Activated naive CD8-positive, alpha-beta T cell treated with anti-CD3 and anti-CD28 coated beads, Interleukin-2, amount 50 U/mL, for 24 hours (primary cell): ENCODE data around the gene SYNDIG1.

ENCODE experiments used
- ATAC-seq: fragments of 150-1000 bp; cut with Tn5 transposase; one replicate; pipeline ENCODE4 v1.10.0; 2021
- DNase-seq: peaks from one replicate; pipeline ENCODE4 v3.0.0; 2021
- H3K27ac Mint-ChIP-seq: one replicate; pipeline ENCODE4 v1.8.0; 2021; ENCODE audit warnings: mild to moderate bottlenecking, mixed read lengths
- H3K27me3 Mint-ChIP-seq: one replicate; pipeline ENCODE4 v1.8.0; 2021; ENCODE audit warnings: mixed read lengths
- H3K36me3 Mint-ChIP-seq: one replicate; pipeline ENCODE4 v1.8.0; 2021; ENCODE audit warnings: low read depth, mixed read lengths
- H3K4me1 Mint-ChIP-seq: one replicate; pipeline ENCODE4 v1.8.0; 2021; ENCODE audit warnings: mixed read lengths
- H3K4me3 Mint-ChIP-seq: one replicate; pipeline ENCODE4 v1.8.0; 2021; ENCODE audit warnings: mild to moderate bottlenecking, moderate library complexity, mixed read lengths
- H3K9me3 Mint-ChIP-seq: one replicate; pipeline ENCODE4 v1.8.0; 2021; ENCODE audit warnings: mixed read lengths

SYNDIG1 gene

DNA sequence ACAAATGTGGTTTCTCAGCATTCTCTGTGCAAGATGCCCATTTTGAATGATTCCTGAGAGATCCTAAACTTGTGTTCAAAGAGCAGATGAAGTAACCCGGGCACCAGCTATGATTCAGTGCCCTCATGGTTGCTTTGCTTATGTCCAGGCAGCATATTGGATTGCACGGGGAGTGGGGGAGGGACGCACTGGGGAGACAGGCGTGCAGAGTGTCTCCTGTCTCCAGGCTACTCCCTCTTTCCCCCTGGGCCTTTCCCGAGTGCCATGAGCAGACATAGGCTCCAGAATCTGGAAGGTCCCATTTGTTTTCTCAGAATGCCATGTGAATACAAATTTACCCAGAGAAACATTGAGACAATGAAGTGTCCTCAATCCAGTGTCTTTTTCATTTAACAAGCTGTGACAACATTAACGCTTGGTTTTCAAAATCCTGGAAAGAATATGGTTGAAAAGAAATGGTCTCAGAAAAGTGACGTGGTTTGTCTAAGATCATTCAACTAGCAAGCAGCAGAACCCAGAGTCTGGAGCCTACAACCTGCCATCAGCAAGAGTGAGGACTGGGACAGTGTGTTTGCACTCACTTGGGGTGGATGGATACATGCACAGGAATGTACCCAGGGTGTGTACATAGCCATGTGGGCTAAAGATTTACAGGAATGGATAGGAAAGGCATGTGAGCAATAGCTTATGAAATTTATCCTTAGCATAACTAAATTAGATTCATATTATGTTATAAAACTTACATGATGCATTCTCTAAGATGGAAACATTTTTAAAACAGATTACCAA, 4.2 kb downstream of the SYNDIG1 start:
- no peaks in the 10 kb centered on the region for H3K9me3 Mint-ChIP-seq
- peaks cover 7% of the 10 kb centered on the region for H3K4me1 Mint-ChIP-seq
- peaks cover 37% of the 10 kb centered on the region for H3K27me3 Mint-ChIP-seq
- DNase-seq (no peak), ATAC-seq (no peak)
- no peak overlapping the region for H3K27ac Mint-ChIP-seq
- no peak overlapping the region for H3K4me3 Mint-ChIP-seq
- no peaks in the 10 kb centered on the region for H3K36me3 Mint-ChIP-seq

DNA sequence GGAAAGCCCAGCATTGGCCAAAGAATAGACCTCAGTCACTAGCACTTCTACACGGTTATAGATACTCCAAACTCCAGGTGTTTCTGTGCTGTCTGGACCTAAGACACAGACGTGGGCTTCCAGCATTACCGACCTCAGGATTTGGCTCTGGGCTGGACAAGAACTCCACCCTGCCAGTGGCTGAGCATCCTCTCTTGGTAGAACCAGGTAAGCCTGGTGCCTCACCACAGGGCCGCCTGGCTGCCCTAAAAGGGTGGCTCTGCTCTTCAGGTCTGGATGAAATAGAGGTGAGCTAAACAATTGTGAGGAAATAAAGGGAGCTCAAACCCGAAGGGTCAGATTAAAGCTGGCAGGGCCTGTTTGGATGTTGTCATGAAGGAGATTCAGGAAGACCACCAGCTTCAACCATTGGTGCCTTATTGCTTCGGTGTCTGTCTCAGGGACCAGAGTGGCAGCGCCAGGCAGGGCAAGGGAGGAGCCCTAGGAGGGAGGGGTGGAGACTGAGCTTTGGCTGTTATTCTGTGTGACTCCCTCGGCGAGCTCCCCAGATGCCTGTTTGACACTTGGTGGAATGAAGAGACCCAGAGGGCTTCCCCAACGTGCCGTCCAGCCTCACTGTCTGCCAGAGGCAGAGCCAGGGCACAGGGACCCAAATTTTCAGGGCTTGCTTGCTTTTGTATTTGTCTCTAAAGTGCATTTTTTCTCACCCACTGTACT, 8.6 kb downstream of the SYNDIG1 start:
- Mint-ChIP-seq H3K9me3 (no peaks in the 10 kb centered on the region), H3K27ac (no peak overlapping the region), H3K4me1 (no peaks in the 10 kb centered on the region), H3K4me3 (no peak overlapping the region), H3K36me3 (no peaks in the 10 kb centered on the region), H3K27me3 (peaks cover 5% of the 10 kb centered on the region)
- no peak for ATAC-seq
- DNase-seq, result no peak

DNA sequence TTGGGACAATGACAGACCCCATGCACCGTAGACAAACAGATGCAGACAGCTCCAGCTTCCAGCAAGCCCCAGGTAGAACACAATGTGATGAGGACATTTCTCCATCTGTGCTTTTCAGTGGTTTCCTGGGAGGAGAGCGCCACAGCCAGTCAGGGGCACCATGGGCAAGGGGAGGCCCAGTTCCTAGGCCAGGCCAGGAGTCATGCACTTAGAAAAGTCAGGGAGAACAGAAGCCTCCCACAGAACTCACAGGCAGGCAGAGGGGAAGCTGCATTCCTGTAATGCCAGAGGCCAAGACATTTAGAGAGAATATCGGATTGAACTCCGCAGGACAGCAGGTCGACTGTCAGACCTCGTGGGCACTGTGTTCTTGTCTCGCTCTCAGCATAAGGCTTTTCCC, 9.2 kb downstream of the SYNDIG1 start:
- DNase-seq (no peak), ATAC-seq (no peak)
- Mint-ChIP-seq H3K27ac (no peak overlapping the region), H3K36me3 (no peaks in the 10 kb centered on the region), H3K9me3 (no peaks in the 10 kb centered on the region), H3K4me3 (no peak overlapping the region), H3K27me3 (no peaks in the 10 kb centered on the region), H3K4me1 (no peaks in the 10 kb centered on the region)

DNA sequence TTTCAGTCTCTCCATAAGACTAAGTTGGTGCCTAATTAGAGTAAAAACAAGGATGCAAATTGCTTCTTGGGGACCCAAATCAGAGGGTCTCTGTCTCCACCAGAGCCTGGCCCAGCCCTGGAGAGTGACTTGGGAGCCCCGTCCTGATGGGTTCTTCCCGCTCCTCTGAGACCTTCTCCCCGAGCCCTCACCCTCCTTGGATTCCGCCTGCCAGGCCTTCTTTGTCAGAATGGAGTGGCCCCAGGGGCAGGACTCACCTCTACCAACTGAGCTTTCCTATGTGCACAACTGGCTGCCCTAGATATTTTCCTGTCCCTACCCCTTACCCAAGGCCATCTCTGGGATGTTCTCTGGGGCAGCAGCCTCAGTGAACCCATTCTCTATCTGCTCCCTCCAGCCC, 9.7 kb downstream of the SYNDIG1 start:
- no peak overlapping the region for H3K27ac Mint-ChIP-seq
- H3K36me3 Mint-ChIP-seq, result no peaks in the 10 kb centered on the region
- no peaks in the 10 kb centered on the region for H3K4me1 Mint-ChIP-seq
- ATAC-seq (no peak), DNase-seq (no peak)
- H3K9me3 Mint-ChIP-seq, result no peaks in the 10 kb centered on the region
- no peaks in the 10 kb centered on the region for H3K27me3 Mint-ChIP-seq
- H3K4me3 Mint-ChIP-seq, result no peak overlapping the region

DNA sequence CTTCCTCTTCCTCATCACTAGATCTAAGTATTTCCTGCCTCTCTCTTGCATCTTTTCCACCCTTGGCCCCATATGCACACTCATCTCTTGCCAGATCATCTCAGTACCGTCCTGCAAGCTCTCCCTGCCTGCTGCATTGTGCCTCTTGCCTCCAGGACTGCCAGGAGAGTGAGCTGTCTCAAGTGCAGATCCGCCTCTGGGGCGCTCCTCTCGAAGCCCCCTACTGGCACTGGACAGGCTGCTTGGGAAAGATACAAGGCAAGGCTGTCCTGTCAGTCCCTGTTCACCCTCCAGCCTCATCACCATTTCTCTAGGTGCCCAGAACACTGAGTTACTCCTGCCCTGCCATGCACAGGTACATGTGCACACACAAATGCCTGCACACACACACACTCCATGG, 10.2 kb downstream of the SYNDIG1 start:
- no peaks in the 10 kb centered on the region for H3K4me1 Mint-ChIP-seq
- no peak overlapping the region for H3K27ac Mint-ChIP-seq
- ATAC-seq, result no peak
- H3K9me3 Mint-ChIP-seq, result no peaks in the 10 kb centered on the region
- no peaks in the 10 kb centered on the region for H3K27me3 Mint-ChIP-seq
- no peak overlapping the region for H3K4me3 Mint-ChIP-seq
- H3K36me3 Mint-ChIP-seq, result no peaks in the 10 kb centered on the region
- no peak for DNase-seq

DNA sequence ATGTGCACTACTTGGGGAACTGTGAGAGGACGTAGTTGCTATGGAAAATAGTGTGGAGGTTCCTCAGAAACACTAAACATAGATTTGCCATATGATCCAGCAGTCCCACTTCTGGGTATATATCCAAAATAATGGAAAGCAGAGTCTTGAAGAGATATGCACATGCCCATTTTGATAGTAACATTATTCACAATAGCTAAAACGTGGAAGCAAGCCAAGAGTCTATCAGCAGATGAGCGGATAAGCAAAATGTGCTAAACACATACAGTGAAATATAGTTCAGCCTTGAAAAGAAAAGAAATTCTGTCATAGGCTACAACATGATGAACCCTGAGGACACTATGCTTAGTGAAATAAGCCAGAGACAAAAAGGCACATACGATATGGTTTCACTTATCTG, 11.1 kb downstream of the SYNDIG1 start:
- H3K4me3 Mint-ChIP-seq, result no peak overlapping the region
- H3K27me3 Mint-ChIP-seq, result no peaks in the 10 kb centered on the region
- no peaks in the 10 kb centered on the region for H3K36me3 Mint-ChIP-seq
- no peaks in the 10 kb centered on the region for H3K4me1 Mint-ChIP-seq
- DNase-seq (no peak), ATAC-seq (no peak)
- no peaks in the 10 kb centered on the region for H3K9me3 Mint-ChIP-seq
- no peak overlapping the region for H3K27ac Mint-ChIP-seq

DNA sequence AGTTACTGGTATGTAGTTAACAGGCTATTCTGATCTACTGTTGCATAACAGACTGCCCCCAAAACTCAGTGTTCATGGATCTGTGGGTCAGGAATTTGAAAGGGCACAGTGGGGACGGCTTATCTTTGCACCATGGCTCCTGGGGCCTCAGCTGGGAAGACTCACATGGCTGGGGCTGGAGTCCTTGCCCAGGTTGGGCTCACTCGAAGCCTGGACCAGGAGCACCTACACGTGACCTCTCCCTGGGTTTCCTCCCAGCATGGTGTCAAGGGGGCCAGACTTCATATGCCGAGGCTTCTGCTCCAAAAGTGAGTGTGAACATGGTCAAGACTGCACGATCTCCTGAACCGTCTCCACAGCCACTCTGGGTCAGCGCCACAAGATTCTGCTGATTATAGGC, 11.7 kb downstream of the SYNDIG1 start:
- Mint-ChIP-seq H3K4me3 (no peak overlapping the region), H3K9me3 (no peaks in the 10 kb centered on the region), H3K27ac (no peak overlapping the region), H3K36me3 (no peaks in the 10 kb centered on the region), H3K27me3 (no peaks in the 10 kb centered on the region), H3K4me1 (no peaks in the 10 kb centered on the region)
- DNase-seq (no peak), ATAC-seq (no peak)

DNA sequence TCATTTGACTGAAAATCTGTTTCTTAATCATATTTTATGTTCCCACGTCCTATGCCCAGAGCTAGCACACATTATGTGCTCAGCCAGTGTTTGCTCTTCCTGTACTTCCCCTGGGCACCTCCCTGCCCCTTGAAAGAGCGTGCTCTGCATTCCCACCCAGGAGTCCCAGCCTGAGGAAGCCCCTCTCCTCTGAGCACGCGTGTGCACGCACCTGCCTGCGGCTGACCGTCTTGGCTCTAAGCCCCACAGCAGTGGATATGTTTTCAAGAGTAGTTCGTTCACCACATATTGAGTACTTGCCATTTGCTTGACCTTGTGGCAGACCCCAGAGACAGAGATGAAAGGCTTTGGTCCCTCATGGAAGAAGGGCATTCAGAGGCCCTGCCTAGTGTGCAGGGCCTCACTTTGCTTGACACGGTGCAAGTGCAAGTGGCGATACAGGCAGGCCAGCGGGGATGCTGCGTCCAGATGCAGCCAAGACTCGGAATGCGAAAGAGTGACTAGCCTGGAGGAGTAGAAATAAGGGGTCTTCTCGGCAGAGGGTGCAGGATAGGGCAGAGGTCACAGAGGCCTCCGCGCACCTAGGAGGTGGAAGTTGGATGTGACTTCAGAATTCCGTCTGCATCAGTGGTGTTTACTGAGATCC, 14.1 kb downstream of the SYNDIG1 start:
- no peak overlapping the region for H3K4me3 Mint-ChIP-seq
- no peak overlapping the region for H3K27ac Mint-ChIP-seq
- no peaks in the 10 kb centered on the region for H3K27me3 Mint-ChIP-seq
- no peaks in the 10 kb centered on the region for H3K36me3 Mint-ChIP-seq
- no peaks in the 10 kb centered on the region for H3K4me1 Mint-ChIP-seq
- ATAC-seq, result no peak
- H3K9me3 Mint-ChIP-seq, result no peaks in the 10 kb centered on the region
- no peak for DNase-seq

DNA sequence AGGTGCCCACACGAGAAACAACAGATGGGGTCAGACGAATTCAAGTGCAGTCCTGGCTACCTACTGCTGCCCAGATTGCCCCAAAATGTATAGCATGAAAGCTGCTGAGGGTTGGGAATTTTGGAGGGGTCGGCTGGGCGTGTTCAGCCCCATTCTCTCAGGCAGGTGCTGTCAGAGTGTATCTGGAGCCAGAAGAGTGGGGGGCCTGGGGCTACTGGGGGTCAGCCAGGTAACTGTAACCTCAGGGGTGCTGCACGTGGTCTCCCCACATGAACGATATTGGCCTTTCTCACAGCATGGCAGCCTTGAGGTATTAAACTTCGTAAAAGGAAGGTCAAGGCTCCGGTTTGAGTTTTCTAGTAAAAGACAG, 14.6 kb downstream of the SYNDIG1 start:
- no peaks in the 10 kb centered on the region for H3K27me3 Mint-ChIP-seq
- no peak overlapping the region for H3K4me3 Mint-ChIP-seq
- H3K9me3 Mint-ChIP-seq, result no peaks in the 10 kb centered on the region
- no peaks in the 10 kb centered on the region for H3K36me3 Mint-ChIP-seq
- ATAC-seq, result no peak
- H3K27ac Mint-ChIP-seq, result no peak overlapping the region
- no peak for DNase-seq
- H3K4me1 Mint-ChIP-seq, result no peaks in the 10 kb centered on the region

DNA sequence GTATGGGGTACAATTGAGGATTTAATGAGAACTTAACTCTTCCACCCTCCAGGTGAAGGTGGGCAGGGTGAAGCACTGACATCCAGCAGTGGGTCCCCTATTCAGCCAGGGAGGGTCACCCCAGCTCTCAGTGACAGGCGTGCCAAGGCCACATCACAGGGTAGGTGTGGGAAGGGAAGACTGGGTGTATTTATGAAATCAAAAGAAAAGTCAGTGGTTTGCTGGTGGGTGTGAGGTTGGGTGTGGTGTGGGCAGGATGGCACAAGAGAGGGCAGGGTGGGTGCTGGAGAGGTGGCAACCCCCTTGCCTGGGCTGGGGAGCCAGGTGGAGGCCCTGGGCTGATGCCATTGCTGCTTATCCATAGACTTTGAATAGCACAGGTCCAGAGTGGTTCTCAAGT, 16.6 kb downstream of the SYNDIG1 start:
- Mint-ChIP-seq H3K27me3 (no peaks in the 10 kb centered on the region), H3K4me1 (no peaks in the 10 kb centered on the region), H3K36me3 (no peaks in the 10 kb centered on the region), H3K4me3 (no peak overlapping the region), H3K9me3 (no peaks in the 10 kb centered on the region), H3K27ac (no peak overlapping the region)
- ATAC-seq, result no peak
- DNase-seq, result no peak

DNA sequence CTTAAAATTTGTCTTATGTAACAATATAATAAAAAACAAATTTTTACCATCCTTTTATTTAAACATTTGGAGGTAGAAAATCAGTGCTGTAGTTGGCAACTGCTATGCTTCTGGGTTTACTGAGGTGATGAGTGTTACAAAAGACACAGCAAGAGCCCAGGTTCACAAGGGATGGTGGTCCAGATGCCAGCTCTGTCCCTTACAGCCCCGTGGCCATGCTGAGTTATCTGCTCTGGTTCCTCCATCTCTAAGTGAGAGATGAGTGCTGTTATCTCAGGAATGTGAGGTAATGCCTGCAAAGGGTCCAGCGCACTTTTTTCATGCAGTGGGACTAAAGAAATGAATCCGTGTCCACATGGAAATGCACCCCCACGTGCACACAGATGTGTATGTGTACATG, 17.8 kb downstream of the SYNDIG1 start:
- Mint-ChIP-seq H3K27ac (no peak overlapping the region), H3K27me3 (no peaks in the 10 kb centered on the region), H3K4me1 (no peaks in the 10 kb centered on the region), H3K4me3 (no peak overlapping the region), H3K9me3 (no peaks in the 10 kb centered on the region), H3K36me3 (no peaks in the 10 kb centered on the region)
- ATAC-seq (no peak), DNase-seq (no peak)

DNA sequence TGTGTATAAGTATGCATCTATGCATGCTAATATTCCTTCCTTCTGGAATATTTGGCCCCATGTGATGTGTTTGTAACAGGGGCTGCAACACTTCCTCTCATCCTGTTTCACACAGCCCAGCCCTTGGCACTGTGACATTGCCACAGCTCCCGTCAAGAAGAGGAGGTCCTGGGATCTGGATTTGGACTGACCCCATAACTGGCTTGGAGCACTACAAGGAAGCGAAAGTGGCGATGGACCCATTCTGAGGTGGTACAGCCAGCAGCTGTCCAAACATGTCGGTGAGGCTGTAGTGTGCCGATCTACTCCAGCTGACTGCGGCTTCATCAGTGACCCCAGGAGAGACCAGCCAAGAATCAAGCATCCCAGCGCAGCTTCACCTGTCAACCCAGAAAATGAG, 18.2 kb downstream of the SYNDIG1 start:
- ATAC-seq (no peak), DNase-seq (no peak)
- Mint-ChIP-seq H3K4me1 (no peaks in the 10 kb centered on the region), H3K27ac (no peak overlapping the region), H3K27me3 (no peaks in the 10 kb centered on the region), H3K36me3 (no peaks in the 10 kb centered on the region), H3K9me3 (no peaks in the 10 kb centered on the region), H3K4me3 (no peak overlapping the region)

DNA sequence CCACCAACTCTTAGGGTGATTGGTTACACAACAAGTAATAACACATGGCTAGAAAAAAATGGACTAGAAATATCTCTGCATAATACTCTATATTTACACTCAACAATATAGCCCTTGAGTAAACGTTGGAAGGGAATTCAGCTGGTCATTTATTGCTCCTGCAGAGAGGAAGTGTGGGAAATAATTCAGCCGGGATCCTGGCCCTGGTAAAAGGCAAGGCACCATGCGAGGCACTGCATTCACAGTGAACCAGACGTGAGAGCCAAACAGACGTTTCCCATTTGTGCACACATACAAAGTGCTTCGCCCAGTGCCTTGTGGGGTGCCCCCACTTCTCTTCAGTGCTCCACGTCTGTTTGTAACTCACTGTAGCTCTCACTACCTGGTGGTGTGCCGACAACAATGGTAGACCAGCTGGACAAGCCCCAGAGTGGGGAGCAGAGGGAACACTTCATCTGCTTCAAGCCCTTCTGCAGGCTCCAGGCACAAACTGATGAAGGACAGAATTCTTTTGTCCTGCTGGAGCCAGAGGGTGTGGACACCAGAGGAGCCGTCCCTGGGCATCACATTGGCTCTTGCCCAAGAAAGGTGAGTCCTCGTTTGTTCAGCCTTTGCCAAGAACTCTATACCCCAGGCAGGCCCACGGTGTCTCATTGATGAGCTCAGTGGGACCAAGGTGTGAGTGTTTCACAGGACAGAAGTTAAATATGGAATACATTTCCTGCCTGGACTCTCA, 18.8 kb downstream of the SYNDIG1 start:
- Mint-ChIP-seq H3K4me1 (no peaks in the 10 kb centered on the region), H3K4me3 (no peak overlapping the region), H3K27me3 (no peaks in the 10 kb centered on the region), H3K36me3 (no peaks in the 10 kb centered on the region), H3K27ac (no peak overlapping the region), H3K9me3 (no peaks in the 10 kb centered on the region)
- DNase-seq (no peak), ATAC-seq (no peak)

DNA sequence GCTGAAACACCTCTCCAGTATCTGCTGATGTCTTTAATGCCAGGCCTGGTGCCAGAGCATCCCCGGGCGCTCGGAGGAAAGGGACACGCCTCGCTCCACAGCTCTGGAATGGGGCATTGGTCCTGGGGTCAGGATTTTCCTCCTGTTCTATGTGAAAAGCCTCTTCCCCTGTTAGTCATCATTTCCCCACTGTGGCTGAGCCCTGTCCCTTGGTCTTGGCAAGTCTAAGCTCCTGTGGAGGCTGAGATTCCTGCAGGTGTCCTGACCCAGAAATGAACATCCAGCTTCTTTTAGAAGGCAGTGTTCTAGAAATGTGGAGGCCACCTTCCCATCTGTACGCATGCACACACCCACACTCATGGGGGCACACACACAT, 19.4 kb downstream of the SYNDIG1 start:
- H3K27me3 Mint-ChIP-seq, result no peaks in the 10 kb centered on the region

DNA sequence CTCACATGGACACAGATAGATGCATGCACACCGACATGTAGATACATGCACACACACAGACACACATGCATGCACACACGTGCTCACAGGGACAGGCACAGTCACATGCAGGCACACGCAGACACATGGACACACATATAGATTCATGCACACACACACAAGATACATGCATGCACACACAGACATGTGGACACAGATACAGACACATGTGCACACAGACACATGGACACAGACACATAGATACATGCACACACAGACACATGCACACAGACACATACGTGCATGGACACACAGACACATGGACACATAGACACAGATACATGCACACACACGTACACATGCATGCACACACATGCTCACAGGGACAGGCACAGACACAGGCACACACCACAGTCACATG, 19.8 kb downstream of the SYNDIG1 start:
- no peak for DNase-seq
- H3K4me1 Mint-ChIP-seq, result no peaks in the 10 kb centered on the region
- no peak for ATAC-seq
- H3K27me3 Mint-ChIP-seq, result no peaks in the 10 kb centered on the region
- no peaks in the 10 kb centered on the region for H3K9me3 Mint-ChIP-seq
- no peaks in the 10 kb centered on the region for H3K36me3 Mint-ChIP-seq
- no peak overlapping the region for H3K27ac Mint-ChIP-seq
- no peak overlapping the region for H3K4me3 Mint-ChIP-seq

More for the DNA sequence above, 19.4 kb downstream of the SYNDIG1 start:
- no peaks in the 10 kb centered on the region for H3K4me1 Mint-ChIP-seq
- ATAC-seq (no peak), DNase-seq (no peak)
- no peaks in the 10 kb centered on the region for H3K9me3 Mint-ChIP-seq
- H3K4me3 Mint-ChIP-seq, result no peak overlapping the region
- no peaks in the 10 kb centered on the region for H3K36me3 Mint-ChIP-seq
- H3K27ac Mint-ChIP-seq, result no peak overlapping the region
